Measurements from ENCODE around the gene SHTN1. TPM values are rescaled to one million over a fixed set of nuclear protein-coding genes. Genes with fewer than 3 reads are reported as not detected.

Gene SHTN1
- total RNA-seq, 3 donors from 2014 or later (not counting 1 experiment from before 2014, with no cell fraction given), result 0.88 to 1.4 (median 1.1) TPM

- WGBS (ENCODE audit: insufficient coverage), result 100% methylated on average over 3 of the region's 5 CpGs
- intact Hi-C loops (cut with micrococcal nuclease), result no loop called here
- no peaks in the 10 kb centered on the region for H3K27me3 Mint-ChIP-seq (ENCODE audit: low read depth in 2 of 2)
Observed at GRCh38 chr10:116960066-116960776, 44.8 kb downstream of the SHTN1 start.

GRCh38 chr10:116952729-116953128 is 52.3 kb downstream of the SHTN1 start:
- Mint-ChIP-seq H3K27me3 (ENCODE audit: low read depth in 2 of 2) (peaks cover 0 to 2% of the 10 kb centered on the region in 2 donors), H3K9me3 (no peaks in the 10 kb centered on the region), H3K36me3 (no peaks in the 10 kb centered on the region), H3K4me3 (no peak overlapping the region), H3K4me1 (no peaks in the 10 kb centered on the region), H3K27ac (no peak overlapping the region)
- DNase-seq, result no peak
- no peaks in the 10 kb centered on the region for H3K4me1 ChIP-seq (ENCODE audit: control insufficient read depth, insufficient read depth, low read length)
- no peak for TF ChIP-seq CTCF (IDR thresholded peaks at IDR 0.05)
- ATAC-seq, result no peak
- no peaks in the 10 kb centered on the region for H3K36me3 ChIP-seq (ENCODE audit: control insufficient read depth, insufficient read depth, low read length)
- H3K9me3 ChIP-seq (ENCODE audit: control insufficient read depth, insufficient read depth, low read length), result no peaks in the 10 kb centered on the region
- WGBS (ENCODE audit: insufficient coverage), result no CpG with 5 or more reads among the region's 1 CpG
- H3K4me3 ChIP-seq (ENCODE audit: low read length), result no peak overlapping the region
- intact Hi-C loops (cut with micrococcal nuclease), result no loop called here
- H3K27ac ChIP-seq (ENCODE audit: low read length), result no peak overlapping the region
- no peaks in the 10 kb centered on the region for H3K27me3 ChIP-seq (ENCODE audit: control insufficient read depth, insufficient read depth, low read length)

More at GRCh38 chr10:116960066-116960776, 44.8 kb downstream of the SHTN1 start:
- H3K27ac Mint-ChIP-seq, result no peak overlapping the region
- H3K9me3 ChIP-seq (ENCODE audit: control insufficient read depth, insufficient read depth, low read length), result no peaks in the 10 kb centered on the region
- H3K4me3 ChIP-seq (ENCODE audit: low read length), result no peak overlapping the region
- no peaks in the 10 kb centered on the region for H3K36me3 ChIP-seq (ENCODE audit: control insufficient read depth, insufficient read depth, low read length)
- no peaks in the 10 kb centered on the region for H3K36me3 Mint-ChIP-seq
- no peak for DNase-seq
- H3K4me1 ChIP-seq (ENCODE audit: control insufficient read depth, insufficient read depth, low read length), result no peaks in the 10 kb centered on the region
- no peak for ATAC-seq
- H3K4me3 Mint-ChIP-seq, result no peak overlapping the region
- no peaks in the 10 kb centered on the region for H3K27me3 ChIP-seq (ENCODE audit: control insufficient read depth, insufficient read depth, low read length)
- no peak for TF ChIP-seq CTCF (IDR thresholded peaks at IDR 0.05)
- no peak overlapping the region for H3K27ac ChIP-seq (ENCODE audit: low read length)
- no peaks in the 10 kb centered on the region for H3K9me3 Mint-ChIP-seq
- no peaks in the 10 kb centered on the region for H3K4me1 Mint-ChIP-seq

- no peak overlapping the region for H3K4me3 Mint-ChIP-seq
- Histone ChIP-seq H3K27me3 (ENCODE audit: control insufficient read depth, insufficient read depth, low read length) (no peaks in the 10 kb centered on the region), H3K4me1 (ENCODE audit: control insufficient read depth, insufficient read depth, low read length) (no peaks in the 10 kb centered on the region), H3K9me3 (ENCODE audit: control insufficient read depth, insufficient read depth, low read length) (no peaks in the 10 kb centered on the region), H3K36me3 (ENCODE audit: control insufficient read depth, insufficient read depth, low read length) (no peaks in the 10 kb centered on the region), H3K27ac (ENCODE audit: low read length) (no peak overlapping the region), H3K4me3 (ENCODE audit: low read length) (no peak overlapping the region)
- no peaks in the 10 kb centered on the region for H3K36me3 Mint-ChIP-seq
- H3K27ac Mint-ChIP-seq, result no peak overlapping the region
- WGBS (ENCODE audit: insufficient coverage), result 83% methylated on average over 1 of the region's 1 CpG
- intact Hi-C loops (cut with micrococcal nuclease), result no loop called here
- no peak for ATAC-seq
- TF ChIP-seq CTCF (IDR thresholded peaks at IDR 0.05), result no peak
- no peak for DNase-seq
- H3K9me3 Mint-ChIP-seq, result peaks cover 0 to 2% of the 10 kb centered on the region in 2 donors
- H3K4me1 Mint-ChIP-seq, result no peaks in the 10 kb centered on the region
- no peaks in the 10 kb centered on the region for H3K27me3 Mint-ChIP-seq (ENCODE audit: low read depth in 2 of 2)
Observed at GRCh38 chr10:116948530-116948870, 56.5 kb downstream of the SHTN1 start.

Data from natural killer cell (primary cell).